Pancreas (tissue), 10 donors: ENCODE results near the gene SLC31A2. TPM values are rescaled to one million over a fixed set of nuclear protein-coding genes. Genes with fewer than 3 reads are reported as not detected.

Source experiments
- ATAC-seq, 4 donors: fragments of 200-7000 bp; cut with Tn5 transposase; one replicate each; pipeline versions ENCODE4 v1.8.0 to v1.9.1; 2020; ENCODE audit warnings: mild to moderate bottlenecking in 4 of 4, moderate library complexity in 4 of 4
- DNase-seq, 6 donors: peaks; one replicate each; pipeline ENCODE4 v3.0.0-alpha.2; 2020
- FAIRE-seq: peaks from 2 replicates; lab custom pipeline; 2012; peaks lifted over from hg19 to GRCh38; lab: Jason Lieb, UNC
- H3K27ac ChIP-seq, 4 donors: fragments of 200-600 bp; sonication (generic); 1 replicate in 3 of 4; 2 replicates in 1 of 4; pipeline versions ENCODE4 v1.5.0 to v1.8.0; 2020
- H3K27me3 ChIP-seq, 4 donors: fragments of 200-600 bp; one replicate each; pipeline ENCODE4 v1.8.0; 2021
- H3K36me3 ChIP-seq, 3 donors: fragments of 200-600 bp; sonication (generic) in 1 of 3; one replicate each; pipeline versions ENCODE4 v1.5.0 to v1.8.0; 2020 to 2021
- H3K4me1 ChIP-seq, 3 donors: fragments of 200-600 bp; one replicate each; pipeline ENCODE4 v1.8.0; 2021
- H3K4me3 ChIP-seq, 4 donors: fragments of 200-600 bp; sonication (generic) in 2 of 4; one replicate each; pipeline versions ENCODE4 v1.5.0 to v1.8.0; 2020 to 2021
- H3K9me3 ChIP-seq, 4 donors: fragments of 200-600 bp; one replicate each; pipeline ENCODE4 v1.8.0; 2021
- WGBS, 2 donors: extraction: QIAGEN DNeasy Blood & Tissue Kit; methylation state at CpG; one replicate each; pipeline ENCODE4 v1.1.7; 2013; 5-methylcytosine and 5-hydroxymethylcytosine counted together
- intact Hi-C, 3 donors: fragments of 100-400 bp; cut with DNase I; formaldehyde crosslinking; loops; one replicate each; pipeline versions ENCODE4 v1.11.1 to v1.14.2; 2022
- polyA plus RNA-seq, 2 donors: library from polyadenylated mRNA; stranded (reverse); fragments of 200-250 nt; gene quantifications; one replicate each; pipeline ENCODE4 v1.2.3, GENCODE V29; 2013
- total RNA-seq, 6 donors: library from RNA; stranded (reverse); fragmentation: NEBNext Ultra II Directional in 4 of 6; extraction: Animal tissue kit (Norgen Biotek cat#: 25700) in 4 of 6; gene quantifications; one replicate each; pipeline versions ENCODE4 v1.2.1 to v1.2.4, GENCODE V29; 2021 to 2023
- TF ChIP-seq, protein P1 (sequence below), 4 donors: fragments of 200-600 bp; sonication (generic) in 3 of 4; IDR thresholded peaks; one replicate each; pipeline versions ENCODE4 v1.5.0 to v1.8.0; 2021; ENCODE audit warnings: antibody characterized with exemption in 4 of 4
- donor health status: healthy with polysubstance abuse.
- donor health status: DM: no; HTN: no; CAD: no; lungs with moderate emphysema.
- donor health status: DM: no; HTN: no; CAD: no.
- donor health status: control.
- donor health status: control.
- donor health status: Bipolar disorder and iron deficiency.
- donor health status: DM: yes; HTN: yes; CAD: no.
- donor health status: DM: no; HTN: no; CAD: no.
- donor health status: DM: no; HTN: no; CAD: no.
- donor health status: DM: yes; HTN: yes; CAD: no.

The SLC31A2 gene
- total and polyA plus RNA-seq, 8 donors: 5.3 to 11.9 (median 8.6) TPM

DNA sequence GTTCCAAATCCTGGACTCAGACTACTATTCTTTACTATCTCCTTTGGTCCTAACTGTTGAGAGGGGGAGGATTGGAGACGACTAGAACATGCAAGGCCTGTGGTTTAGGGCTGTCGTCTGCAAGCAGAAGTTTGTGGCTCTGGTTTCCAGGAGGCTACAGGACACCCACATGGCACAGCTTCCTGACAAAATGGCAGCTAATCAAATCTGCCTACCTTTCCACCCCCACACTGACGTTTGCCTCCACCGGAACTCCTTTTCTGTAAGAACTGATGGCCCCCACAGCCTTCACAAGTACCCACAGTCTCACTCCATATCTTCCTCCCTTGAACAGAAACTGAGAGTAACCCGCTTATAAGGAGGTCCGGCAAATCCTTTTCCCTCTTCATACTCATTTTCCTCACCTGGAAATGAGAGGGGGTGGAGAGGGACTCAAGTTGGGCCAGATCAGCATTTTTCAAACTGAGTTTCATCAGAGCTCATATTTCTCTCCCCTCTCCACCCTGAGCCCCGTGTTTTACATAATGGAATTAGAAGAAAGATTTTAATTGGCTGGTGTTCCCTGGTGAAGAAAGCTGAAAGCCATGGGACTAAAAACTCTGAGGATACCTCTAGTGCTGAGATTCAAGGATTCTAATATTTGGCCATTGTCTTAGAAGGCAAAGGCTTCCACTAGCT is 5.2 kb downstream of the SLC31A2 start:
- FAIRE-seq (no peak), ATAC-seq (peak in 1 of 4 donors; percentile 14), DNase-seq (peak in 1 of 6 donors; percentile 36)
- intact Hi-C loops: no loop called here
- Histone ChIP-seq H3K27ac (no peak overlapping the region), H3K9me3 (no peaks in the 10 kb centered on the region), H3K27me3 (no peaks in the 10 kb centered on the region), H3K4me3 (no peak overlapping the region), H3K36me3 (peaks cover 0 to under 1% (median 0%) of the 10 kb centered on the region in 3 donors), H3K4me1 (peaks cover 0 to 14% (median 9%) of the 10 kb centered on the region in 3 donors)
- 48 to 64% methylated on average over 7 of the region's 7 CpGs for WGBS, 2 donors
- TF ChIP-seq, protein P1, sequence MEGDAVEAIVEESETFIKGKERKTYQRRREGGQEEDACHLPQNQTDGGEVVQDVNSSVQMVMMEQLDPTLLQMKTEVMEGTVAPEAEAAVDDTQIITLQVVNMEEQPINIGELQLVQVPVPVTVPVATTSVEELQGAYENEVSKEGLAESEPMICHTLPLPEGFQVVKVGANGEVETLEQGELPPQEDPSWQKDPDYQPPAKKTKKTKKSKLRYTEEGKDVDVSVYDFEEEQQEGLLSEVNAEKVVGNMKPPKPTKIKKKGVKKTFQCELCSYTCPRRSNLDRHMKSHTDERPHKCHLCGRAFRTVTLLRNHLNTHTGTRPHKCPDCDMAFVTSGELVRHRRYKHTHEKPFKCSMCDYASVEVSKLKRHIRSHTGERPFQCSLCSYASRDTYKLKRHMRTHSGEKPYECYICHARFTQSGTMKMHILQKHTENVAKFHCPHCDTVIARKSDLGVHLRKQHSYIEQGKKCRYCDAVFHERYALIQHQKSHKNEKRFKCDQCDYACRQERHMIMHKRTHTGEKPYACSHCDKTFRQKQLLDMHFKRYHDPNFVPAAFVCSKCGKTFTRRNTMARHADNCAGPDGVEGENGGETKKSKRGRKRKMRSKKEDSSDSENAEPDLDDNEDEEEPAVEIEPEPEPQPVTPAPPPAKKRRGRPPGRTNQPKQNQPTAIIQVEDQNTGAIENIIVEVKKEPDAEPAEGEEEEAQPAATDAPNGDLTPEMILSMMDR (IDR thresholded peaks at IDR 0.05): no peak

DNA sequence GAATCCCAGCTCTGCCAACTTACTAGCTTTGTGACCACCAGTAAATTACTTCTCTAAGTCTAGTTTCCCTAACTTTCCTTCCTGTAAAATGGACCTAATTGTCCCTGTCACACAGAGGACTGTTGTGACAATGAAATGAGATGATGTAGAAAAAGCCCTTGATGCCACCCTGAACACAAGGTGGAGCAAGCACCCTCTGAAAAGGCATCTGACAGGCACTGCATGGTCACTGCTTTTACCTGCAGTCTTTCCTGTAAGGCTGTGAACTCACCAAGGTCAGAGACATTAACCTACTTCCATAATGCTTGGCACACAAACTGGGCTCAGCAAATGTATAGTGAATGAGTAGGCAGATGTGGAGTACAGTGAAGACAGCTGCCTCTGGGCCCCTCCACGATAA is 6.1 kb downstream of the SLC31A2 start:
- WGBS, 2 donors: 67 to 69% methylated on average over 1 of the region's 1 CpG
- H3K36me3 ChIP-seq: peaks cover 0 to 8% (median under 1%) of the 10 kb centered on the region in 3 donors
- peaks cover 0 to 13% (median 9%) of the 10 kb centered on the region in 3 donors for H3K4me1 ChIP-seq
- intact Hi-C loops: no loop called here
- no peak for DNase-seq
- H3K4me3 ChIP-seq: no peak overlapping the region
- no peak overlapping the region for H3K27ac ChIP-seq
- no peak for ATAC-seq
- no peaks in the 10 kb centered on the region for H3K9me3 ChIP-seq
- no peaks in the 10 kb centered on the region for H3K27me3 ChIP-seq
- FAIRE-seq: no peak
- TF ChIP-seq, protein P1 (IDR thresholded peaks at IDR 0.05): no peak

DNA sequence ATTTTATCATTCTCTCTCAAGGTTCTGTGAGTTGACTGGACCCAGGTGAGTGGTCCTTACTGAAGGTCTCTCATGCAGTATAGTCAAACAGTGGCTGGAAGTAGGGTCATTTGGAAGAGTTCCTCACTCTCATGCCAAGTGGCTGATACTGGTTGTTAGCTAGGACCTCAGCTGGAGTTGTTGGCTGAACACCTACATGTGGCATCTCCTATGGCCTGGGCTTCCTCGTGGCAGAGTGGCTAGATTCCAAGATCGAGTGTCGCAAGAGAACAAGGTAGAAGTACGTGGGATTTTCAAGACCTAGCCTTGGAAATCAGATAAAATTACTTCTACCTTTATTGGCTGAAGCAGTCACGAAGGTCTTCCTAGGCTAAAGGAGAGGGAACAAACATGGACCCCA is 7.6 kb downstream of the SLC31A2 start:
- no peak for FAIRE-seq
- peak in 1 of 4 donors; percentile 8 for ATAC-seq
- no peak for DNase-seq
- 59 to 65% methylated on average over 5 of the region's 5 CpGs for WGBS, 2 donors
- H3K27ac ChIP-seq: no peak overlapping the region
- no peaks in the 10 kb centered on the region for H3K27me3 ChIP-seq
- intact Hi-C loops: no loop called here
- H3K9me3 ChIP-seq: no peaks in the 10 kb centered on the region
- TF ChIP-seq, protein P1 (IDR thresholded peaks at IDR 0.05): no peak
- no peak overlapping the region for H3K4me3 ChIP-seq
- peaks cover 0 to 13% (median 11%) of the 10 kb centered on the region in 3 donors for H3K36me3 ChIP-seq
- H3K4me1 ChIP-seq: peaks cover 0 to 4% (median 0%) of the 10 kb centered on the region in 3 donors

DNA sequence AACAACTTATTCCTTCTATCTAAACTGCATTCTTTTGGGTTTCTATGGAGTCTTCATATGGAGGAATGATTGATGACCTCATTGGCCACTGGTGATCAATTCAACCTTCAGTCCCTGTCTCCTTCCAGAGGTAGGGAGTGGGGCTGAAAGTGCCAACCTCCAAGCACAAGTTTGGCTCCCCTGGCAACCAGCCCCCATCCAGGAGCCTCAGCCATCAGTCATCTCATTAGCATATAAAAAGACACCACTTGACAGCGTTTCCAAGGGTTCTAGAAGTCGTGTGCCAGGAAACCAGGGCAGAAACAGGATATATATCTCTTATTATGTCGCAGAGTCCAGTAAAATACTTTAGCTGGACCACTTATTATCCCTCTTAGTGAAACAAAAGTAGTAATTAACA is 9.8 kb downstream of the SLC31A2 start:
- no peaks in the 10 kb centered on the region for H3K9me3 ChIP-seq
- H3K27me3 ChIP-seq: no peaks in the 10 kb centered on the region
- H3K4me1 ChIP-seq: no peaks in the 10 kb centered on the region
- TF ChIP-seq, protein P1 (IDR thresholded peaks at IDR 0.05): no peak
- no peak for ATAC-seq
- WGBS, 2 donors: 51 to 55% methylated on average over 3 of the region's 3 CpGs
- FAIRE-seq: no peak
- intact Hi-C loops: no loop called here
- H3K27ac ChIP-seq: no peak overlapping the region
- no peak for DNase-seq
- H3K4me3 ChIP-seq: no peak overlapping the region
- H3K36me3 ChIP-seq: peaks cover 0 to 31% (median 11%) of the 10 kb centered on the region in 3 donors

DNA sequence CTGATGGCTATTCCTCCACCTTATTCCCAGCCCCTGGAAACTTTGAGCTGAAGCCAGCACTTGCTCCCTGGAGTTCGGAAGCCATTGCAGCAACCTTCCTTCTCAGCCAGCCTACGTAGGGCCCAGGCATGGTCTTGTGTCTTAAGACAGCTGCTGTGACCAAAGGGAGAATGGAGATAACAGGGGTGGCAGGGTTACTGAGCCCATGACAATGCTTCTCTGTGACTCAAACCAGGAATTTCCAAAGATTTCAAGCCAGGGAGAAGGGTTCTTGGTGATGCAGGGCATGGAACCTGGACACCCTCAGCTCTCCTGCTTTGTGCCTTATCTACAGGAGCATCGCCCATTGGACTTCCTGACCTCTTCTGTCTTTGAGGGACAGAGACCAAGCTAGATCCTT is 12.2 kb downstream of the SLC31A2 start:
- no peaks in the 10 kb centered on the region for H3K27me3 ChIP-seq
- H3K9me3 ChIP-seq: no peaks in the 10 kb centered on the region
- H3K4me1 ChIP-seq: no peaks in the 10 kb centered on the region
- FAIRE-seq (no peak), ATAC-seq (no peak), DNase-seq (no peak)
- 63% methylated on average over 3 of the region's 3 CpGs for WGBS, 2 donors
- TF ChIP-seq, protein P1 (IDR thresholded peaks at IDR 0.05): no peak
- peaks cover 0 to 48% (median 22%) of the 10 kb centered on the region in 3 donors for H3K36me3 ChIP-seq
- no peak overlapping the region for H3K4me3 ChIP-seq
- intact Hi-C loops: no loop called here
- H3K27ac ChIP-seq: no peak overlapping the region
